ENCODE data around the gene CXCL14. TPM values are rescaled to one million over a fixed set of nuclear protein-coding genes. Genes with fewer than 3 reads are reported as not detected.

CXCL14 gene
- total RNA-seq, 1 experiment from 2014 or later: not detected

DNA sequence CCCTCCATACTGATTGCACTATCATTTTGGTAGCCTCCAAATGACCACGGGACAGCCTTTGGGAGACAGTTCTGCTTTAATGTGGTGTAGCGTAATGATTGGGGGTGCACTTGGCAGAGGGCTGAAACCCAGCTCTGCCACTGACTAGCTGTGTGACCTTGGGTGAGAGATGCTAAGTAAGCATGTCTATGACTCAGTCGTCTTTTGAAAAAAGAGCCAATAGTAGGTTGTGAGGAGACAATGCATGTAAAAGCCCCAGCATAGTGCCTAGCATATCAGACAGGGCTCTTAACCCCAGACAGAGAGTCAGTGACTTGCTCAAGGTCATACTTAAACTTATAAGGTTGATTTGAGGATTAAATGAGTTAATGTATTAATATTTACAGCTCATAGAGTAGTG lies 18.0 kb upstream of the CXCL14 start:
- Histone ChIP-seq H4K20me1 (ENCODE audit: low read length) (no peaks in the 10 kb centered on the region), H3K79me2 (ENCODE audit: low read length) (no peaks in the 10 kb centered on the region), H2AFZ (ENCODE audit: low read length) (no peak overlapping the region), H3K27me3 (ENCODE audit: low read length) (peaks cover 35% of the 10 kb centered on the region), H3K4me3 (ENCODE audit: low read length) (no peak overlapping the region), H3K36me3 (ENCODE audit: low read depth, low read length) (no peaks in the 10 kb centered on the region), H3K4me2 (ENCODE audit: low read length) (no peak overlapping the region), H3K9me3 (ENCODE audit: low read length) (no peaks in the 10 kb centered on the region), H3K4me1 (ENCODE audit: insufficient read depth, low read length) (no peaks in the 10 kb centered on the region), H3K27ac (ENCODE audit: low read length) (no peak overlapping the region), H3F3A (ENCODE audit: low read length, unreplicated experiment) (no peaks in the 10 kb centered on the region), H3K9ac (ENCODE audit: low read length) (no peak overlapping the region), H3K9me2 (replicated peaks; ENCODE audit: low read length) (no peaks in the 10 kb centered on the region)
- intact Hi-C loops (cut with micrococcal nuclease): no loop called here
- CTCF ChIA-PET: no interaction called here
- POLR2A ChIA-PET (ENCODE audit: unreplicated experiment): no interaction called here
- no TSS peak for BruUV-seq (replicated peaks)
- TF ChIP-seq CTCF (conservative IDR thresholded peaks at IDR 0.05; ENCODE audit: low read depth, low read length): no peak
- TF ChIP-seq EZH2phosphoT487 (IDR thresholded peaks at IDR 0.05; ENCODE audit: borderline replicate concordance, low read length): no peak
- no peak for TF ChIP-seq EZH2 (IDR thresholded peaks at IDR 0.05; ENCODE audit: low read length, unreplicated experiment)
- ATAC-seq: no peak
- no peak for DNase-seq

GRCh38 chr5:135596157-135596763 lies 17.5 kb upstream of the CXCL14 start:
- no peaks in the 10 kb centered on the region for H3K9me3 ChIP-seq (ENCODE audit: low read length)
- BruUV-seq (replicated peaks): no TSS peak
- no peak for DNase-seq
- H2AFZ ChIP-seq (ENCODE audit: low read length): no peak overlapping the region
- ChIA-PET CTCF (no interaction called here), POLR2A (ENCODE audit: unreplicated experiment) (no interaction called here)
- H3K4me1 ChIP-seq (ENCODE audit: insufficient read depth, low read length): no peaks in the 10 kb centered on the region
- H4K20me1 ChIP-seq (ENCODE audit: low read length): no peaks in the 10 kb centered on the region
- TF ChIP-seq CTCF (conservative IDR thresholded peaks at IDR 0.05; ENCODE audit: low read depth, low read length) (no peak), EZH2phosphoT487 (IDR thresholded peaks at IDR 0.05; ENCODE audit: borderline replicate concordance, low read length) (no peak), EZH2 (IDR thresholded peaks at IDR 0.05; ENCODE audit: low read length, unreplicated experiment) (no peak)
- no peak overlapping the region for H3K9ac ChIP-seq (ENCODE audit: low read length)
- H3K4me3 ChIP-seq (ENCODE audit: low read length): no peak overlapping the region
- H3K79me2 ChIP-seq (ENCODE audit: low read length): no peaks in the 10 kb centered on the region
- H3K27ac ChIP-seq (ENCODE audit: low read length): no peak overlapping the region
- no peak overlapping the region for H3K4me2 ChIP-seq (ENCODE audit: low read length)
- intact Hi-C loops (cut with micrococcal nuclease): no loop called here
- no peak for ATAC-seq
- H3K36me3 ChIP-seq (ENCODE audit: low read depth, low read length): no peaks in the 10 kb centered on the region
- H3K9me2 ChIP-seq (replicated peaks; ENCODE audit: low read length): no peaks in the 10 kb centered on the region
- H3K27me3 ChIP-seq (ENCODE audit: low read length): peaks cover 39% of the 10 kb centered on the region
- no peaks in the 10 kb centered on the region for H3F3A ChIP-seq (ENCODE audit: low read length, unreplicated experiment)

DNA sequence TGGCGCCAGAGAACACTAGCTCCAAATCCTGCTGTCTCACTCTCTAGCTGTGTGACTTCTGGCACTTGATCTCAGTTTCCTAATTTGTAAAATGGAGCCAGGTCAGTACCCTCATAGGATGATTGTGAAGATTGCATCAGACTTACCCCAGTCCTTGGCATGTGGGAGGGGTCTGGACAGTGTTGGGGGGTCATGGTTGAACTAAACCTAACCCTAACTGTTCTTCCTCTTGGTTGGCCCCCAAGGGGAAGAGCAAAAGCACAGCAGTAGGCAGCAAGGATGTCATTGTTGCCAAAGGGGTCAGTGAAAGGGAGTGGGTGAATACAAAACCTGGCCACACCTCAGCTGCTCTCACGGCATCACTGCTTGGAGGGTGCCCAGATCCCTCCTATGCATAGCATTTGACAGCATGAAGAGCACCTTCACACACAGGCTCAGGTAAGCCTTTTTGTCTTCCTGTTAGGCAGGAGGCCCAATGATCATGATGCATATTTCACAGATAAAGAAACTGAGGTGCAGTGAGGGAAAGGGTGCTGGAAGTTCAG lies 15.7 kb upstream of the CXCL14 start:
- no peak overlapping the region for H3K9ac ChIP-seq (ENCODE audit: low read length)
- no peak overlapping the region for H2AFZ ChIP-seq (ENCODE audit: low read length)
- H3K4me1 ChIP-seq (ENCODE audit: insufficient read depth, low read length): no peaks in the 10 kb centered on the region
- H3K9me2 ChIP-seq (replicated peaks; ENCODE audit: low read length): no peaks in the 10 kb centered on the region
- no peak overlapping the region for H3K27ac ChIP-seq (ENCODE audit: low read length)
- H3K79me2 ChIP-seq (ENCODE audit: low read length): no peaks in the 10 kb centered on the region
- peaks cover 39% of the 10 kb centered on the region for H3K27me3 ChIP-seq (ENCODE audit: low read length)
- ChIA-PET CTCF (no interaction called here), POLR2A (ENCODE audit: unreplicated experiment) (no interaction called here)
- no peak overlapping the region for H3K4me3 ChIP-seq (ENCODE audit: low read length)
- H3F3A ChIP-seq (ENCODE audit: low read length, unreplicated experiment): no peaks in the 10 kb centered on the region
- ATAC-seq: no peak
- H3K4me2 ChIP-seq (ENCODE audit: low read length): no peak overlapping the region
- H3K36me3 ChIP-seq (ENCODE audit: low read depth, low read length): no peaks in the 10 kb centered on the region
- BruUV-seq (replicated peaks): no TSS peak
- no peaks in the 10 kb centered on the region for H4K20me1 ChIP-seq (ENCODE audit: low read length)
- intact Hi-C loops (cut with micrococcal nuclease): no loop called here
- no peak for TF ChIP-seq CTCF (conservative IDR thresholded peaks at IDR 0.05; ENCODE audit: low read depth, low read length)
- TF ChIP-seq EZH2 (IDR thresholded peaks at IDR 0.05; ENCODE audit: low read length, unreplicated experiment): no peak
- TF ChIP-seq EZH2phosphoT487 (IDR thresholded peaks at IDR 0.05; ENCODE audit: borderline replicate concordance, low read length): no peak
- no peak for DNase-seq
- H3K9me3 ChIP-seq (ENCODE audit: low read length): no peaks in the 10 kb centered on the region

Measured in PC-3 (cell line).